Measurements from ENCODE around the gene DENND1A.
"Not testable (repeated sequence)": the region's sequence is repeated elsewhere in the genome, so short reads cannot be mapped to it uniquely, and the experiment has no call there.

Gene DENND1A

GRCh38 chr9:123336449-123336848, 593.5 kb downstream of the DENND1A start:
- DNase-seq (ENCODE audit: low spot score): no peak

- DNase-seq (ENCODE audit: low spot score): no peak
Measured at GRCh38 chr9:123335986-123336329, 594.0 kb downstream of the DENND1A start.

- no peak for DNase-seq (ENCODE audit: low spot score)
Measured at GRCh38 chr9:123335193-123335985, 594.5 kb downstream of the DENND1A start.

- DNase-seq (ENCODE audit: low spot score): no peak
Measured at GRCh38 chr9:123334639-123335038, 595.3 kb downstream of the DENND1A start.

DNA sequence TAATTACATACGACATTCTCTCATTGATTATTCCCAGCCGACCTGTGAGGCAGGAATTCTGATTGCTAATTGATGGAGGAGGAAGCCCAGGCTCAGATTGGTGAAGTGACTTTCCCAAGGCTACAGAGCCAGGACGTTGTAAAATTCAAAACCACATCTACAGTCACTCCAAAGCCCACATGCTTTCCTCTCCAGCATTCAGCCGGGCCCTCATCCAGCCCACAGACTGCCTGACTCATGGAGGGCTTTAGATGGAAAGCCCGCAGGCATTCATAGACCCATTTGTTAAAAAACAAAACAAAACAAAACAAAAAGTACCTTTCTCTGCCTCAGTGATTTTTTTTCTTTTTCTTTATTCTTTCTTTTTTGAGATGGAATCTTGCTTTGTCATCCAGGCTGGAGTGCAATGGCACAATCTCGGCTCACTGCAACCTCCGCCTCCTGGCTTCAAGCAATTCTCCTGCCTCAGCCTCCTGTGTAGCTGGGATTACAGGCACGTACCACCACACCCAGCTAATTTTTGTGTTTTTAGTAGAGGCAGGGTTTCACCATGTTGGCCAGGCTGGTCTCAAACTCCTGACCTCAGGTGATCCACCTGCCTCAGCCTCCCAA, 596.8 kb downstream of the DENND1A start:
- DNase-seq (ENCODE audit: low spot score): not testable (repeated sequence)

GRCh38 chr9:123331346-123332060, 598.4 kb downstream of the DENND1A start:
- DNase-seq (ENCODE audit: low spot score): no peak
